Panc1 (cell line): Measurements from ENCODE around the gene SCN2A.

ENCODE experiments used
- TF ChIP-seq, protein P1 (sequence below): fragments of 450-650 bp; IDR thresholded peaks from 2 replicates; pipeline ENCODE4 v1.5.1; 2017; ENCODE audit warnings: mild to moderate bottlenecking
- TF ChIP-seq, protein P2 (sequence below), 2 experiments: IDR thresholded peaks; 2 replicates each; pipeline ENCODE4 v1.6.1; 2011 to 2012; ENCODE audit warnings: low read depth in 2 of 2, control low read depth in 1 of 2, low read length in 1 of 2, mild to moderate bottlenecking in 1 of 2, moderate library complexity in 1 of 2; ENCODE audit not compliant: insufficient read depth in 1 of 2

DNA sequence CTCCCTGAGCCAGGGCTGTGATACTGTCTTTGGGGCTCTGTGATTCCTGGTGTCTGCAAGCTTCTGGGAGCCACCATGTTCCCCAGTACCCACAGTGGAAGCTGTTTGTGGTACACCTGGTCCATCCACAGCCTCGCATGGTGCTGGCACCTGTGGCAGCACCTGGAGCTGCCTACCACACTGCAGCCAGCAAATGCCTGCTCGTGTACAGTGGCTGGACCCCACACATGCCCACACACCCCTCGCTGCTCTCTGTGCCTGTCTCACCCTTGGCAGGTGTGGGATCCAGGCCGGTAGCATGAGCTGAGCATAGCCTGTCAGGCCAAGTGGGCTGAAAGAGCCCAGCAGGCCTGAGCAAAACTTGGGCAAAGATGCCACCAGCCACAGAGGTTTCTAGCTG lies 188.5 kb downstream of the SCN2A start:
- TF ChIP-seq, protein P1, sequence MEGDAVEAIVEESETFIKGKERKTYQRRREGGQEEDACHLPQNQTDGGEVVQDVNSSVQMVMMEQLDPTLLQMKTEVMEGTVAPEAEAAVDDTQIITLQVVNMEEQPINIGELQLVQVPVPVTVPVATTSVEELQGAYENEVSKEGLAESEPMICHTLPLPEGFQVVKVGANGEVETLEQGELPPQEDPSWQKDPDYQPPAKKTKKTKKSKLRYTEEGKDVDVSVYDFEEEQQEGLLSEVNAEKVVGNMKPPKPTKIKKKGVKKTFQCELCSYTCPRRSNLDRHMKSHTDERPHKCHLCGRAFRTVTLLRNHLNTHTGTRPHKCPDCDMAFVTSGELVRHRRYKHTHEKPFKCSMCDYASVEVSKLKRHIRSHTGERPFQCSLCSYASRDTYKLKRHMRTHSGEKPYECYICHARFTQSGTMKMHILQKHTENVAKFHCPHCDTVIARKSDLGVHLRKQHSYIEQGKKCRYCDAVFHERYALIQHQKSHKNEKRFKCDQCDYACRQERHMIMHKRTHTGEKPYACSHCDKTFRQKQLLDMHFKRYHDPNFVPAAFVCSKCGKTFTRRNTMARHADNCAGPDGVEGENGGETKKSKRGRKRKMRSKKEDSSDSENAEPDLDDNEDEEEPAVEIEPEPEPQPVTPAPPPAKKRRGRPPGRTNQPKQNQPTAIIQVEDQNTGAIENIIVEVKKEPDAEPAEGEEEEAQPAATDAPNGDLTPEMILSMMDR = no peak
- TF ChIP-seq, protein P2, sequence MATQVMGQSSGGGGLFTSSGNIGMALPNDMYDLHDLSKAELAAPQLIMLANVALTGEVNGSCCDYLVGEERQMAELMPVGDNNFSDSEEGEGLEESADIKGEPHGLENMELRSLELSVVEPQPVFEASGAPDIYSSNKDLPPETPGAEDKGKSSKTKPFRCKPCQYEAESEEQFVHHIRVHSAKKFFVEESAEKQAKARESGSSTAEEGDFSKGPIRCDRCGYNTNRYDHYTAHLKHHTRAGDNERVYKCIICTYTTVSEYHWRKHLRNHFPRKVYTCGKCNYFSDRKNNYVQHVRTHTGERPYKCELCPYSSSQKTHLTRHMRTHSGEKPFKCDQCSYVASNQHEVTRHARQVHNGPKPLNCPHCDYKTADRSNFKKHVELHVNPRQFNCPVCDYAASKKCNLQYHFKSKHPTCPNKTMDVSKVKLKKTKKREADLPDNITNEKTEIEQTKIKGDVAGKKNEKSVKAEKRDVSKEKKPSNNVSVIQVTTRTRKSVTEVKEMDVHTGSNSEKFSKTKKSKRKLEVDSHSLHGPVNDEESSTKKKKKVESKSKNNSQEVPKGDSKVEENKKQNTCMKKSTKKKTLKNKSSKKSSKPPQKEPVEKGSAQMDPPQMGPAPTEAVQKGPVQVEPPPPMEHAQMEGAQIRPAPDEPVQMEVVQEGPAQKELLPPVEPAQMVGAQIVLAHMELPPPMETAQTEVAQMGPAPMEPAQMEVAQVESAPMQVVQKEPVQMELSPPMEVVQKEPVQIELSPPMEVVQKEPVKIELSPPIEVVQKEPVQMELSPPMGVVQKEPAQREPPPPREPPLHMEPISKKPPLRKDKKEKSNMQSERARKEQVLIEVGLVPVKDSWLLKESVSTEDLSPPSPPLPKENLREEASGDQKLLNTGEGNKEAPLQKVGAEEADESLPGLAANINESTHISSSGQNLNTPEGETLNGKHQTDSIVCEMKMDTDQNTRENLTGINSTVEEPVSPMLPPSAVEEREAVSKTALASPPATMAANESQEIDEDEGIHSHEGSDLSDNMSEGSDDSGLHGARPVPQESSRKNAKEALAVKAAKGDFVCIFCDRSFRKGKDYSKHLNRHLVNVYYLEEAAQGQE (IDR thresholded peaks at IDR 0.05; ENCODE audit: insufficient read depth in 1 of 2, low read depth in 2 of 2, low read length in 1 of 2) = no peak
